ENCODE data around the gene SNRPA.

GRCh38 chr19:40804783-40805242 lies 53.8 kb downstream of the SNRPA start:
- TF ChIP-seq, protein P1, sequence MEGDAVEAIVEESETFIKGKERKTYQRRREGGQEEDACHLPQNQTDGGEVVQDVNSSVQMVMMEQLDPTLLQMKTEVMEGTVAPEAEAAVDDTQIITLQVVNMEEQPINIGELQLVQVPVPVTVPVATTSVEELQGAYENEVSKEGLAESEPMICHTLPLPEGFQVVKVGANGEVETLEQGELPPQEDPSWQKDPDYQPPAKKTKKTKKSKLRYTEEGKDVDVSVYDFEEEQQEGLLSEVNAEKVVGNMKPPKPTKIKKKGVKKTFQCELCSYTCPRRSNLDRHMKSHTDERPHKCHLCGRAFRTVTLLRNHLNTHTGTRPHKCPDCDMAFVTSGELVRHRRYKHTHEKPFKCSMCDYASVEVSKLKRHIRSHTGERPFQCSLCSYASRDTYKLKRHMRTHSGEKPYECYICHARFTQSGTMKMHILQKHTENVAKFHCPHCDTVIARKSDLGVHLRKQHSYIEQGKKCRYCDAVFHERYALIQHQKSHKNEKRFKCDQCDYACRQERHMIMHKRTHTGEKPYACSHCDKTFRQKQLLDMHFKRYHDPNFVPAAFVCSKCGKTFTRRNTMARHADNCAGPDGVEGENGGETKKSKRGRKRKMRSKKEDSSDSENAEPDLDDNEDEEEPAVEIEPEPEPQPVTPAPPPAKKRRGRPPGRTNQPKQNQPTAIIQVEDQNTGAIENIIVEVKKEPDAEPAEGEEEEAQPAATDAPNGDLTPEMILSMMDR (IDR thresholded peaks at IDR 0.05; ENCODE audit: low read depth, low read length): no peak
- no peak for TF ChIP-seq POLR2A (IDR thresholded peaks at IDR 0.05; ENCODE audit: extremely low read depth, insufficient read length)

All from NB4 (cell line).